Measurements from ENCODE around the gene KCNK16.
A peak's percentile ranks its signal among the peaks of the same experiment; 100 is the strongest.

KCNK16 gene

DNA sequence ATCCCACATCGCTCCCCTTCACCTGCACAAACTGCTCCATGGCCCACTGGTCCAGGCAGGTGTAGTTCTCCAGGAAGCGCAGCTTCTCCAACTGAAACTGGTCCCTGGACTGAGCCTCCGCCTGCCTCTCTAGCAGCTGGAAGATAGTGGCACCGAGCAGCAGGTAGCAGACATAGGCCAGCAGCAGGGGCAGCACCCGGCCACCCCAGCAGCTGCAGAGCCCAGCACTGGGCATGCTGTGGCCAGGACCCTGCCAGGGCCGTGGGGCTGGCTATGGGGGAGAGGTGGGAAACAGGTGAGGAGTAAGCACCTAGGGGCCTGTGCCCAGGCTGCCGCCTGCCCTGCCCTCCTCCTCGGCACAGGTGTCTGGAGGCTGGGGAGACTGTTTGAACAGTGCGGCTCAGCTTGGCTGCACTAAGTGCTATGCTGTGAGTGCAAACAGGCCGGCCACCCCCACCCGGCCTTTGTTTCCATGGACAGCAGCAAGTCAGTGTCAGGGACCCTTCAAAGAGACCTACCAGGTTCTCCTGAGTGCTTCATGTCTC, at the start of gene KCNK16:
TSS of gene KCNK16 (minus strand) at position 397 of the 545 bp plus-strand sequence. CDS start at position 235, 162 bp downstream.
- DNase-seq, result no peak

DNA sequence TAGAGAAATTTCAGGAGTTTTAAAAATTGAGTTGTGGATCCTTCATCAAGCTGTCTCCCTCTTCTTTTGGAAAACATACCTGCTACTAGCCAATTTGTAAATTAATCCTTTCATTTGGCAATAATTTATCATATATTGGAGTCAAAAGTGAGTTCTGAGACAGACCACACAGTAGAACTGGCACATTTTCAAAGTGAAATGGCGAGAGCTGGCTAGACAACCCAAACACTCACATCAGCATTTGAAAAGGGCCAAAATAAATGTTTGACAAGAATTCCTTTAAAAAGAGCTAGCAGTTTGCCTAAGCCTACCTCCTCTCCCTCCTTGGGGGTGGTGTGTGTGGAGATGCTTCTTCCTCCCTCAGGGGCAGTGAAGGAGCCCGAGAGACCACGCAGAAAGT, 47.9 kb upstream of the KCNK16 start:
- no peak for DNase-seq

GRCh38 chr6:39369987-39370386, 47.5 kb upstream of the KCNK16 start:
- DNase-seq, result peak in 2 of 56 donors; percentile 10 to 18

- DNase-seq, result no peak
Observed at GRCh38 chr6:39367700-39368099, 45.2 kb upstream of the KCNK16 start.

GRCh38 chr6:39366931-39367618, 44.6 kb upstream of the KCNK16 start:
- peak in 35 of 56 donors; percentile 3 to 82 (median 47) for DNase-seq

DNA sequence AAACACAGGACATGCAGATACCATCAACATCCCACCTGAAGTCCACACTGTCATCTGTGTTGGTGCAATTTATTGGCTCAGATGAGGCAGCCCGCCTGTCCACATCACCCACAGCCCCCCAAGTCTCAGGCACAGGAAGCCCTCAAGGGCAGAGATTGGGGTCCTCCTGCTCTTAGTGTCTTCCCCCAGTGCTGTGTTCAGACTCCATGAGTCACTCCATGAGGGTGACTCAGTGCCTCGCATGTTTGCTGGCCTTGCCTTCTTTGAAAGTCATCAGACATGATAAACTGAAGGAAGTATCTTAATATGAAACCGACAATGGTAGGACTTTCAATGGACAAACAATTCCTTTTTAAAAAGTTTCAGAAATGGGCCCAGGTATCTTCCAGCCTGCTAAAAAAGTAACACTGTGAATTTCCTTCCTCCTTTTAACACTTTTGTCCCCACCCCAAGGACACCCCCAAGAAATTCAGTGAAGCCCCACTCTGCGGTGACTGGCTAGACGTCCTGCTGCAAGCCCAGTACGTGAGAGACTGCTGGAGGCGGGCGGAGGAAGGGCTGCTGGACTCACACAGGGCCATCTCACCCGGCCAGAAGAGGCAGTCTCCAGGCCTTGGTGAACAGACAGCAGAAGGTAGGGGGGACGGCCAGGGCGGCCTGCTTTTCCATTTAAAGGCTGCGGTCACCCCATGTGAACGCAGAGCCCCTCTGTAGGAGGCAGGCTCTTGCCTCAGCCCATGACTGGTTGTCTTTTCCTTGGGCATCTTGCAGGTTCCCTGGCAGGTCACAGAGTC, 43.0 kb upstream of the KCNK16 start:
- DNase-seq, result no peak

DNA sequence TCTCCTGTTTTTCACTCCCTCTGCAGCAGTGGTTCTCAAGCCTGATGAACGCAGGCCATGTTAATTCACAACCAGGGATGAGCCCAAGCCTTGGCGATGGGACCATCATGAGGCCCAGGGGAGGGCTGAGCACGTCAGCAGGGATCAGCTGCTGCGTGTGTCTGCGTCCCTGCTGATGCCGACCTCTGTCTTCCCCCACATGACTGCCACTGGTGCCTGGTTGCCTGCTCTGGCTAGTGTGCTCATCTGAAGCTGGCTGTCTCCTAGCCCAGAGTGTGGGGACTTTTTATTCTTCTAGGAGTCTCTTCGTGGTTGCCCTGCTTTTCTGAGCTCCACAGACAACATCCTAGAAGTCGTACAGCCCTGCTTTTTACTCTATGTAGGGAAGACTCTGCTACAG, 40.8 kb upstream of the KCNK16 start:
- DNase-seq, result no peak

DNA sequence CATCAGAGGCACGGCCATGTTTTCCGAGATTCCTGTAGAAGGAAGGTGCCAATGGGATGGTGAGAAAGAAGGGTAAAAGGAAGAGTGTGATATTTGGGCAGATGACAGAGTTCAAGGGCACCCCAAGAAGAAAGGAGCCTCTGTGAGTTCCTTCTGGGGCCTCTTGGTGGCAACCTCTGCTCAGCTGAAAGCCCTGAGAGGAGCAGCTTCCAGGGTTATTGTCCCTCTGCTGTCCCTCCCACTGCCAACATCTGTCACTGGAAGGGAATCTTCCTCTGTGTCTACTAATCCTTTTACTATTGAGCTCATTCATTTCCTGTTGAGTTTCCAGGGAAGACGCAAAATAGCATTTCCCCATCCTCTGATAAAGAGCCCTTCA, 40.0 kb upstream of the KCNK16 start:
- DNase-seq, result peak in 25 of 56 donors; percentile 4 to 73 (median 42)

DNA sequence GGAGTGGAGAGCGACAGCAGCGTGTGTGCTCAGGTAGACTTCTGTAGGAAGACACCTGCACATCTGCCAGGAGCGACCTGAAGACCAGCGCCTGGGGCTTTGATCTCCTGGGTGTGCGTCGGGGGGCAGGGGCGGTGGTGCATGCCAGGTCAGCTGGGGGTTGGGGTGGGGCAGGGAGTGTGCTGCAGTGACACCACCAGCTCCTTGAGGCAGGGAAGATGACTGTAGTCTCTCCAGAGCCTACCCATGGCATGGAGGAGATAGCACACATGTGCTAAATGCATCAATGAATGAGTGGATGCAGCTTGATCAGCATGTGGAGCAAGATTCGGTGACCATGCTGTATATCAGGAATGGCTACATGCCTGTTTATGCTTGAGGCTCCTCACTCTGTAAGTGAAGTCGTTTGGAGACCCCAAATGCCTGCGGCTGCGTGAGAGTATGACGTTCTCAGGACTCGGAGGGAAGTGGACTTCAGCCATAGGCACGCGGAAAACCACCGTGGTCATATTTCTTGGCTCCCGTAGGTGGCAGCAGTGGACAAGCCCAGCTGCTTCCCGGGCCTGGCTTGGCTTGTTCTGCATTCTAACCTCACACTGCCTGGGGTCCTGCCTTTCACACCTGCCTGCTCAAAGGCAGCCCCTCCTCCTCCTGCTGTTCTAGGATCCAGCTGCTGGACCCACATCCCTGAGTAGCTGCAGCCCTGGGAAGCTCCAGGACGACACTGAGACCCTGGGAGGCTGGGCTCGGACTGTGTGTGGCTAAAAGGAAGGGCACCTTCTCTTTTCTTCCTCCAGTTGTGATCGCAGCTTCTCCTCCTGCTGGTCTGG, 39.4 kb upstream of the KCNK16 start:
- peak in 48 of 56 donors; percentile 11 to 74 (median 50) for DNase-seq

GRCh38 chr6:39360378-39360777, 37.9 kb upstream of the KCNK16 start:
- DNase-seq, result no peak

GRCh38 chr6:39357998-39358686, 35.6 kb upstream of the KCNK16 start:
- DNase-seq, result no peak

DNA sequence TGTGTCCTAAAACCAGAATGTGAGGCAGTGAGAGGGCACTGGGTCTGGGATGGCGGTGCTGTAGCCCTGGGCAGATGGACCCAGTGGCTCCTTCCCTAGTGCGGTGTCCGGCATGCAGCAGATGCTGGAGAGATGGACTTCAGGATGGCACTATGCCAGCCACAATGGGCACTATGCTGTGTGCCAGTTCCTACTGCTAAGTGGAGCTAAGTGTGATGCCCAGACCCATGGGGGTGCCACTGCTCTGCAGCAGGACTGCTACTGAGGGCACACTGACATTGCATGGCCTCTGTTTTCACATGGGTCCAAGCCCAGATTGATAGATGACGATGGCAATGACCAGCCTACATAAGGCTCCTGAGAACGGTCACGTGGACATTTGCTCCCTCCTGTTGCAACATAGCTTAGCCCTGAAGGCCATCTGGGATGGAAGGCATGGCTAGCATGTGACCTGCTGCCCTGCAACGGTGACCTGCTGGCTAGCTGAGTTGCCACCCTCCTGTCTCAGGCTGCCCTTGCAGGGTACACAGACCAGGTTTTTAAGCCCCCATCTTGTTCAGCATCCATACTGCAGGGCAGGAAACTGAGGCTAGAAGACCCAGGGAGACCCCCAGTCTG, 31.3 kb upstream of the KCNK16 start:
- no peak for DNase-seq

- DNase-seq, result no peak
Observed at GRCh38 chr6:39350723-39351505, 28.4 kb upstream of the KCNK16 start.

- DNase-seq, result no peak
Observed at GRCh38 chr6:39348740-39349139, 26.2 kb upstream of the KCNK16 start.

DNA sequence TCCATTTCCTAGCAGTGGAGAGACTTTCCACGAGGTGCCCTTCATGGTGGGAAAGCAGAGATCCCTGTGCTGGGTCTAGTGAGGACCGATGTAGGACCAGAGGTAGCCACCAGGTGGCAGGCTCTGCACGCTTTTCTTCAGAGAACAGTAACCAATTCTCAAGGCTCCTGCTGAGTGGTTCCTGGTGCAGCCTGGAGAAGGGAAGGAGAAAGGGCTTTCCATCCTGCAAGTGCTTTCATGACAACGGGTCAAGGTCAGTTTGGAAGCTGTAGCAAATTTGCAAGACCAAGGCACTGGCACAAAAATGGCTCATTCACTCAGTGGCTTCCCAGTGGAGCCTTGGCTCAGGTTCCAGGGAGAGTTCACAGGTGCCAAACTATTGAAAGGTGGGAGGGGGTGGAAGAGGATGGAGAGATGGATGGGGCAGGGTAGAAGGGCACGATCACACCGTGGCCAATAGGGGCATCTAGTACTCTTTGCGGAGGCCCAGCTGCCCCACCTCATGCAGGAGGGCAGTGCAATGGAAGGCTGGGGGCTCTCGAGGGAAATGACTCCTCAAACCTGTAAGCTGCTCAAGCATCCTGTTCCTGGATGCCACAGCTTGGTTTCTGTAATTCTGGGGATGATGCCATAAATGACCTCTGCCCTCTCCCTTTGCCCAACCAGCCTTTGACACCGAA, 25.5 kb upstream of the KCNK16 start:
- DNase-seq, result peak in 46 of 56 donors; percentile 5 to 83 (median 40)

GRCh38 chr6:39347206-39347605, 24.7 kb upstream of the KCNK16 start:
- DNase-seq, result no peak

DNA sequence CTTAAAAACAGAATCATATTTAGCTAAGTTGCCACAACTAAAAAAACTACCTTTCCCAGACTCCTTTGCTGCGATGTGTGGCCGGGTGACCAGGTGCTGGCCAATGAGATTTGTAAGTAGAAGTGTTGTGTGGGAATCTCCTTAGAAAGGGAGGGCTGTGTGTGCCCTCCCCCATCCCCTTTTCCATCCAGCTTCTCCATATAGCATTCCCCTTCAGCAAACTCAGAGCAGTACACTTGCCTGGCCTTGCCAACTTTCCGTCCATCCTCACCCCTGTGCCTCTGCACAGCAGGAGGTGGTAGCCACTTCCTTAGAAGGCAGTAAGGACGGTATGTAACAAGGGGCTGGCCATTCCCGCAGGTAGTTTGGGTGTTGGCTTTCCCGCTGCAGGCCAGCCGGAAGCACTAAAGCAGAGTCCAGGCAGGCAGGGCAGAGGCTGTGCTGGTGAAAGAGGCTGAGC, 22.3 kb upstream of the KCNK16 start:
- no peak for DNase-seq

DNA sequence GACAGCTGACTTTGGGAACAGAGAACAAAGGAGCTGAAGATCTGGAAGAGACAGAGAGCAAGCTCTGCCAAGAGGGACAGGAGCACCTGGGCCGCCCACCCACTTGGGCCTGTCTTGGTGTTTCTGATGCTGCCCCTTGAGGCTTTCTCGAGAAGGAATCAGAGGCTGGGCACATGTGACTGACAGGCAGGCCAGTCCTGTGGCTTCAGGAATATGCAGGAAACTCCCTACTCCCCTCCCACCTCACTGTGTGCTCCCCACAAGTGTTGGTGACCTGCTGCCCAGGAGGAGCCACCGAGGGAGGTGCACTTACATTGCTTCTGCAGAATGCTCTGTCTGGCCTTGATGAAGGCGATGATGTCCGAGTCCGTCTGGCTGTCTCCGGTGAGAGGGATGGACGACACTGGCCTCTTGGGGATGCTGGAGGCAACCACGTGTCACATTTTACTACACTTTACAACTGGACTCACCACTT, 20.9 kb upstream of the KCNK16 start:
- no peak for DNase-seq

All from nucleus accumbens (tissue), 56 donors.